SIG-M5 (cell line): ENCODE measurements around the gene MLLT10.
"Not testable (repeated sequence)": the region's sequence is repeated elsewhere in the genome, so short reads cannot be mapped to it uniquely, and the experiment has no call there.

Source experiments
- DNase-seq: peaks from one replicate; lab custom pipeline; 2025; lab: John Stamatoyannopoulos, UW

The MLLT10 gene

DNA sequence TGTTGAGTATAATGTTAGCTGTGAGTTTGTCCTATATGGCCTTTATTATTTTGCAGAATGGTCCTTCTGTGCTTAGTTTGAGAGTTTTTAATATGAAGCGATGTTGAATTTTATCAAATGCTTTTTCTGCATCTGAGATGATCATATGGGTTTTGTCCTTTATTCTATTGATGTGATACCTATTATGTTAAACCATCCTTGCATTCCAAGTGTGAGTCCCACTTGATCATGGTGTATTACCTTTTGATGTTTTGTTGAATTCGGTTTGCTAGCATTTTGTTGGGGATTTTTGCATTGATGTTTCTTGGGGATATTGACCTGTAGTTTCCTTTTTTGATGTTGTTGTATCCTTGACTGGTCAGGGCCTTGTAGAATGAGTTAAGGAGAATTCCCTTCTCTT is 166.4 kb downstream of the MLLT10 start:
- DNase-seq: no peak

GRCh38 chr10:21702633-21703111 is 168.6 kb downstream of the MLLT10 start:
- no peak for DNase-seq

DNA sequence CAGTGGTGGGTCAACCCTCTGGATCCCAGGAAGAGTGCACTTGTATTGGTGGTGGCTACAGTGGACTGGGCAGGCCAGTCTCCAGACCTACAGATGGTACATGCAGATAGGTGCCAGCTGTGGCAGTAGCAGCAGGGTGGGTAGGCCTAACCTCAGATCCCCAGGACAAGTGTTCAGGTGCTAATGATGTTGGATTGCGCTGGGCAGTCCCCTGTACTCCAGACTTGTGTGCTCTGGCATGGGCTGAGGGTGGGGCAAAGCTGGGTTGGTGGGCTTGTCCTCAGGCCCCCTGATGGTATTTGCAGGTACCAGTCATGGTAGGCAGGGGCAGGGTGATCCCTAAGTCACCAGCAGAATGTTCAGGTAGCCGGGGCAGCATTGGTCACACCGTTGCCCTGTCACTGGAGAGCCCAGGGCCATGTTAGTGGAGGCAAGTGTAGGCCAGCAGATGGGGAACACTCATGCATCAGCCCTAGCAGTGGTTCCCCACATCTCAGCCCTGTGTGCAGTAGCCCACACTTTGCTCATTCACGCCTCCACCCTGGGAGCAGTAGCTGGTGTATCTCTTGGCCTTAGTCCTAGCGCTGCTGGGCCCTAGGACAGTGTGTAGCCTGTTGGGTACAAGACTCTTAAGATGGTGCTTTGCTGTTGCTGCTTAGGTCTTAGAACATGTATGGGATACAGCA is 171.3 kb downstream of the MLLT10 start:
- DNase-seq: no peak

GRCh38 chr10:21705828-21706176 is 171.8 kb downstream of the MLLT10 start:
- no peak for DNase-seq

DNA sequence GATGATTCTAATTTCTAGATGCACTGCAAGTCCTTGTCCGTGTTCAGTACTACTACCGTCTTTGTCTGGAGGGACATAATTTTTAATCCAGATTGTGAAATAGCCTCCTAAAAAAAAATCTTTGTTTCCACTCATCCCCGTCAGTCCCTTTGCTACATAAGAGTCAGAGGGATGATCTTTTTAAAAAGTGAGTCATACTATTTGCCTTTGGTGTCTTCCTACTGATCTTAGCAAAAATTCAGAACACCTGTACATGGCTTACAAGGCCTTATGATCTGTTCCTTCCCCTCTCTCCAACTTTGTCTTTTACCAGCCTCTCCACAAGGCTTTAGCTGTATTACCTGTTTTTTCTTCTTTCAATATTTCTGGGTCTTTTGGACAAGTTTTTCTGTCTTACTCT is 173.5 kb downstream of the MLLT10 start:
- no peak for DNase-seq

DNA sequence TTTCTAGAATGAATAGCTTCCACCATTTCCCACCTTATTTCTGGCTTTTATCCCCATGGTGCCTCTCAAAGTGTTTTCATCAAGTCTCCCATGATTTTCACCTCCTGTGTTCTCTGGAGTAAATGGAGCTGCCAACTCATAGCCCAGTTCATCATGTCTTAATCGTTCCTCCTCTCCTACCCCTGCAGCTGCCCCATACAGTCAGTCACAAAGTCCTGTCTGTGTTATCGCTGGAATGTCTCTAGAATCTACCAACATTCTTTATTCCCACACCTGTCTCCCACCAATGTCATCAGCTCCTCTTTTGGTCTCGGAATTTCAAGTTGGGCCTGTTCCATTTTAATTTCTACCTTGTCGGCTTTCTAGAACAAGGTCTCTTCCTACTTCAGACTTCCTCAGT is 178.9 kb downstream of the MLLT10 start:
- no peak for DNase-seq

DNA sequence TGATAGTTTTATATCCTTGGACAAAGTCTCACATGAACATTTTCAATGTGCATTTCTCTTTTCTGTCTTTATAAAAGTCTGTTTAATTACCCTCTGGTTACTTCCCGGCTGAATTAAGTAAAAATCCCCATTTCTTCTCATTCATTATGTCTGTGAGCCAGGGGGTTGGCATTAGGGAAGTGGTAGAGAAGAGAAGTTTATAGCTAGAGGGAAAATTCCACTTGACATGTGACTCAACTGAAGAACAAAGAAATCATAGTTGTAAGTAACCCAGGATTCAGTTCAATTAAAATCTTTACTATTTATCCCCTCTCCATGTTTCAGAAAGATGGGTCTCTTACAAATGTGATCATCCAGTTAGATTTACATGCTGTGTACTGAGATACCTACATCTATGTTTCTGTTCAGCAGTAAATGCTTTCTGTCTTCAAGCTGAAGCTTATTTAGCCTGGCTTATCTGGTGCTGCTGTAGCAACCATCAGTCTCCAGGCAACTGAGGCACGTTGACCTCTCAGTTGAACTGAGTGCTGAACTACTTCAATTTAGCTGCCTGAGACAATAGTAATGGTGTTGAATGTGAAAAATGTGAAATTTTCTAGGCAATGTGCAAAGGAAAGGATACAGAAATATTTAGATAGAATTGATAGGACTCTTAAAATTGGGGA is 181.6 kb downstream of the MLLT10 start:
- DNase-seq: no peak

DNA sequence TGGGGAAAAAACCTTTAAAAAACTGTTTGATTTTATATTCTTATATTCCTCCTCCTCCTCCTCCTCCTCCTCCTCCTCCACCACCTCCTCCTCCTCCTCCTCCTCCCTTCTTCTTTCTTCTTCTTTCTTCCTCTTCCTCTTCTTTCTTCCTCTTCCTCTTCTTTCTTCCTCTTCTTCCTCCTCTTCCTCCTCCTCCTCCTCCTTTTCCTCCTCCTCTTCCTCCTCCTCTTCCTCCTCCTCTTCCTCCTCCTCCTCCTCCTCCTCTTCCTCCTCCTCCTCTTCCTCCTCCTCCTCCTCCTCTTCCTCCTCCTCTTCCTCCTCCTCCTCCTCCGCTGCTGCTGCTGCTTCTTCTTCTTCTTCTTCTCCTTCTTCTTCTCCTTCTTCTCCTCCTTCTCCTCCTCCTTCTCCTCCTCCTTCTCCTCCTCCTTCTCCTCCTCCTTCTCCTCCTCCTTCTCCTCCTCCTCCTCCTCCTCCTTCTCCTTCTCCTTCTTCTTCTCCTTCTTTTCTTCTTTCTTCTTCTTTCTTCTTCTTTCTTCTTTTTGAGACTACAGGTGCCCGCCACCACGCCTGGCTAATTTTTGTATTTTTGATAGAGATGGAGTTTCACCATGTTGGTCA is 183.5 kb downstream of the MLLT10 start:
- not testable (repeated sequence) for DNase-seq

- DNase-seq: no peak
These were observed 185.5 kb downstream of the MLLT10 start for GRCh38 chr10:21719502-21719901.

DNA sequence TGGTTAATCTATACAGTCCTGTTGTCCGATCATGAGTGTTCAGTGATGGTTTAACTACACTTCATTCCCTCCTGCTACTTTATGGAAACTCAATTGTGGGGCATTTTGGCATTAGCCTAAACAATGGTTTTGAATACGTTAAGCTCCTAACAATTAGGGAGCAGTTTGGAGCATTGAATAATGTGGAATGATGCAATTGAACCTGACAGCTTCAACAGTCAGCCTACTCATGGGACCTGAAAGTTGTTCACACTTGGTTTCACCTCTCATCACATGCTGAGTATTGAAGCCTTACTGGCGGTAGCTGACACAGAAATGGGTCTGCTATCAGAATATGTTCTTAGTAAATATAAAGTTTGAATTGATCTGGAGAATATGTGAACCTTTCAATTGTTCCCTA is 186.1 kb downstream of the MLLT10 start:
- DNase-seq: no peak

DNA sequence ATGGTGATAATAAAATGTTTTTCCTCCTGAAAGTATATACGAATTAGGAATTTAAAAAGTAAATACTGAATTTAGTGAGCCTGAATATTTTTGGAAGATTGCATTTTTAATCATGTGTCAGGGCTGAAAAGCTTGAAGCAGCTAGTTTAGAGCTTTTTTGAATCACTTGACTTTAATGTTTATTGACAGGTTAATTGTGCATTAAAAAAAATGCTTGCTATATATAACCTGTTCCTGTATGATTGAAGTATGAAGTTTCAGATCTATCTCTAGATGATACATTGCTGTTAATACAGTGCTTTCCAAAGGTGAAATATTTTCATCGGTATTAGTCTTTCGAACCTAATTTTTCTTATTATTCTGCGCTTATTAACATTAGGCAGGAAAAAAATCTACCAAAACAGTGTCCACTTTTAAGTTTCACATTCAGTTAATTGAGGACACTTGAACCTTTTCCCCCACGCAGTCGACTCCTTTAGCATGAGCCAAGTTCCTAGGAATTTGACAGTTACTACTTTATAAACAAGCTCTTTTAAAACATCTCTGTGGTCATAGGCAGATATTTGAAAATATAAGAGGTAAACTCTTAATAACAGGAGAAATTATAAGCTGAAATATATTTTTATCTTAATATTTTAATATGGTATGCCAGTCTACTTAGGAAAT is 187.1 kb downstream of the MLLT10 start:
- no peak for DNase-seq

DNA sequence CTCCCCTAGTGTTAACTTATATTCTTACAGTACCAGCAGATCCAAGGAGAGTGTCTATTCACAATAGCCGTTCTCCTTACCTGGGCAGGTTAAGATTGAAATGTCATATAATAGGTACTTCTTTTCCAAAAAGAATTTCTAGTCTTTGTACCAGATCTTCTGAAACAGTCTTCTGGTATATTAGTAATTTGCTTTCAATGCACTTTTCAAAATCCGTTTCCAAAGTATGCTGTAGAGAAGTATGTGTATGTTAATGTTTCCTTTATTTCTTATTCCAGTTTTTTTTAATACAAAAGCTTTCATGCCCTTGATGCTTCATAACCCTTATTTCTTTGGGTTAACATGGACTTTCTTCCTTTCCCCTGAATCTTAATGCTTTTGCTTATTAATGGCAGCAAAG is 188.2 kb downstream of the MLLT10 start:
- no peak for DNase-seq

DNA sequence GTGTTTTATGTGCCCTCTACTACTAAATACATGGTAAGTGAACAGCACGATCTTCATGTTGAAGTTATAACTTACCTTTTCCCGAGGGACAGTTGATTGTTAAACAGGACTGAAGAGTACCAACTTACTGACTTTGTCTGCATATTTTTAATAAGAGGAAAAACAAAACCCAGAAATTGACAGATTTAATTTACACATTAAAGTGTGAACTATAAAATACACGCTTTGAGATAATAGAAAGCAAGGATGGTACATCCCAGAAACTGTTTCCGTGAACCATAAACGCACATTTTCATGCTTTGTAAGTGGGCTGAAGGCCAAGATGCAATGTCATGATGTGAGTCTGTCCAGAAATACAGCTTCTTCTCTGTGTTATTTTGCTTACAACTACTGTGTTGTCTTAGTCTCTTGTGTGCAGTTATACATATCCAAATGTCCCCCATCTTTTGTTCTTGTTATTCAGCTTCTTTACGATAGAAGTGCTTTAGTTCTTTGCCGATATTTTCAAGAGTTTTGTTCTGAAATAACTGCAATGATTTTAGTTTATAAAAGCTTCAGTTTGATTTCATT is 190.1 kb downstream of the MLLT10 start:
- no peak for DNase-seq

GRCh38 chr10:21724687-21725367 is 190.8 kb downstream of the MLLT10 start:
- peak; percentile 82 for DNase-seq

DNA sequence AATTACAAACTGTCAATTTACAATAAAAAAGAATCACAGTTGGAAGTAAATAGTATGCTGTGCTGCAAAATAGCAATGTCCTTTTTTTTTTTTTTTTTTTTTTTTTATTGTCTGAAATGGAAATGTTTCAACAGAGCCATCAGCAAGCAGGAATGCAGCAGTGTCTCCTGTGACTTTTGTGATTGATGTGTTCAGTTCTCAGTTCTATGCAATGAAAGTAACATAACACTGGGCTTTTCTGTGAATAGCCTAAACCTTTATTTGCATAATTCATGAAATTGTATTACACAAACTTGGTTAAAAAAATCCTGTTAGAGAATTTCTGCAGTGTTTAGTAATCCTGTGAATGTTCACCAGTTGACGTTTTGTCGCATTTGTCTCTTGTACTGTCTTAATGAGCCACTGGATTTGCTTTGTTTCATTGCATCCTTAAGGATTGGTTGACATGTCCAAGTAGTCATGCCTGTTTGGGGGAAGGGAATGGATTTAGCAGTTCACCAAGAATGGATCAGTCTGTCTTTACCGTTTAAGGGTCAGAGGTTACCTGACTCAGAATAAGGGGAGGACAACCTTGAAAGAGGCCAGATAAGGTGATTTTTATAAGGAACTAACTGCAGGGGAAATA is 192.7 kb downstream of the MLLT10 start:
- DNase-seq: no peak

GRCh38 chr10:21727452-21728168 is 193.6 kb downstream of the MLLT10 start:
- DNase-seq: no peak

GRCh38 chr10:21728618-21729017 is 194.6 kb downstream of the MLLT10 start:
- no peak for DNase-seq

DNA sequence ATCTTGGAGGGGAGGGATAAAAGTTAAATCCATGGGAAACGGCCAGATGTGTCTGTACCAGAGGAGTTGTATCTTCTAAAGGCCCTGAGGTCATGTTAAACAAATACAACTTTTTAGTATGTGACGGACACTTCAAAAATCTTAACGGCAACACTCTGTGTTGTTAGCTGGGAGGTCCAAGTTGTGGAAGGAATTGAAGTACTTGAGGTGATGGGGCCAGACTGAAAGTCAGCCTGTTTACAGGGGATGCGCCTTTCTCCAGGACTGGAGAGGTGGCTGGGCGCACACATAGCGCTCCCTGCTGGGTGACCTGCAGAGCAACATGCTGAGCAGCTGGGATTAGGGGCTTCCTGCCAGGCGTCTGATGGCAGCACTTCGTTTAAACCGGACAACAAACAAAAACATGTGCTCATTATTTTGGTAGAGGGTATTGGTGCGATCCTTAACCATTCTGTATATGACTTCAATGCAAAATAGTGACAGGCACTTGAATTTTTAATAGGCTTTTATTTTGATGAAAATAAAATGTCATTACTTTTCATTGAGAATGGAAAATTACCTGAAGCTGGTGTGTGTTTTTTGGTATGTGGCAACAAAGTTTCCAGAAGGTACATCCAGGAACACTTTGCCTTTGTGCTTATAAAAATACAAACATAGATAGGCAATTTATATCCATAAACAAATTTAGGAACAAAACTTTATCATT is 198.2 kb downstream of the MLLT10 start:
- DNase-seq: no peak

- DNase-seq: no peak
These were observed 199.7 kb downstream of the MLLT10 start for GRCh38 chr10:21733710-21734109.

DNA sequence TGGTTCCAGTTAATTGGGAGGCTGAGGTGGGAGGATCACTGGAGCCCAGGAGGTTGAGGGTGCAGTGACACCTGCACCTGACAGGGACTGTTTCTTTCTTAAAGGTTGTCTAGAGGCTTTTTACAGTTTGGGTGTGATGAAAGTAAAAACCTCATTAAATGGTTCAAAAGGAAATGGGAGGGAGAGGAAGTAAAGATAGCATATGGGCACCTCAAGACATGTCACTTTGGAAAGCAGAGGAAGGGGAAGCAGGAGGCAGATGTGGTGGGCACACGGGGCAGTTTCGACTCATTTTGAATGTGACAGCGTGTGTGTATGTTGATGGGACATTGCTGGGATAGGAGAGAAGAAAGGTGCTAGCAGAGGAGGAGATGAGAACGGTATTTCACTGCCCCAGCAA is 203.1 kb downstream of the MLLT10 start:
- no peak for DNase-seq
